H1 (cell line): ENCODE measurements around the gene UQCRC2. TPM values are rescaled to one million over a fixed set of nuclear protein-coding genes. Genes with fewer than 3 reads are reported as not detected.
"Not testable (repeated sequence)": the region's sequence is repeated elsewhere in the genome, so short reads cannot be mapped to it uniquely, and the experiment has no call there.

Experiments
- CTCF ChIA-PET: fragments of 300-600 bp; sonication (Branson Sonifier 250); formaldehyde crosslinking; loops from one replicate; lab custom pipeline; 2021; ENCODE audit not compliant: partially characterized antibody; lab: Charles Lee
- POLR2A ChIA-PET: fragments of 300-600 bp; sonication (Branson Sonifier 250); formaldehyde crosslinking; loops from one replicate; lab custom pipeline; 2021; ENCODE audit warnings: inconsistent platforms; ENCODE audit not compliant: partially characterized antibody; lab: Charles Lee
- DNase-seq, 2 experiments: peaks; one replicate each; pipeline versions ENCODE4 v3.0.0 to v3.0.0-alpha.2; 2010 to 2022; ENCODE audit warnings: low spot score in 2 of 2, low read depth in 1 of 2, mixed read lengths in 1 of 2
- FAIRE-seq: peaks from 2 replicates; lab custom pipeline; 2011; peaks lifted over from hg19 to GRCh38; lab: Jason Lieb, UNC
- H2AFZ ChIP-seq: 2 replicates; pipeline ENCODE4 v1.8.1; 2012; ENCODE audit warnings: low read length, inconsistent platforms
- H2AK5ac ChIP-seq: 2 replicates; pipeline ENCODE4 v1.6.1; 2013; ENCODE audit warnings: low read depth, low read length
- H2BK120ac ChIP-seq: replicated peaks from 2 replicates; pipeline ENCODE3; 2013; ENCODE audit warnings: low read depth, low read length, inconsistent platforms
- H2BK12ac ChIP-seq: 2 replicates; pipeline ENCODE4 v1.6.1; 2013; ENCODE audit warnings: low read depth, low read length
- H2BK15ac ChIP-seq: 2 replicates; pipeline ENCODE4 v1.6.1; 2013; ENCODE audit warnings: low read length
- H2BK20ac ChIP-seq: 2 replicates; pipeline ENCODE4 v1.6.1; 2013; ENCODE audit warnings: low read length
- H2BK5ac ChIP-seq: 2 replicates; pipeline ENCODE4 v1.6.1; 2013; ENCODE audit warnings: low read depth, low read length
- H3K14ac ChIP-seq: 2 replicates; pipeline ENCODE4 v1.6.1; 2013; ENCODE audit warnings: inconsistent platforms; ENCODE audit not compliant: insufficient read length
- H3K18ac ChIP-seq: 2 replicates; pipeline ENCODE4 v1.6.1; 2013; ENCODE audit warnings: low read length; ENCODE audit errors: extremely low read depth
- H3K23ac ChIP-seq: 2 replicates; pipeline ENCODE4 v1.6.1; 2013; ENCODE audit warnings: inconsistent platforms; ENCODE audit not compliant: insufficient read length
- H3K23me2 ChIP-seq: 2 replicates; pipeline ENCODE4 v1.6.1; 2013; ENCODE audit warnings: low read depth, low read length
- H3K27ac ChIP-seq: 2 replicates; pipeline ENCODE4 v1.6.1; 2011; ENCODE audit warnings: low read depth, low read length, inconsistent platforms
- H3K27me3 ChIP-seq, 4 experiments: replicated peaks in 1 of 4; 1 replicate in 1 of 4; 2 replicates in 3 of 4; pipeline versions ENCODE4 v1.6.1 to v1.8.1; 2011 to 2013; ENCODE audit warnings: low read length in 3 of 4, mild to moderate bottlenecking in 3 of 4, inconsistent platforms in 2 of 4, mixed read lengths in 2 of 4, moderate library complexity in 1 of 4; ENCODE audit not compliant: control insufficient read depth in 3 of 4, insufficient read depth in 3 of 4; ENCODE audit errors: extremely low read depth in 1 of 4
- H3K36me3 ChIP-seq, 4 experiments: 2 replicates each; pipeline versions ENCODE4 v1.6.1 to v1.8.1; 2011 to 2013; ENCODE audit warnings: mild to moderate bottlenecking in 4 of 4, low read length in 3 of 4, moderate library complexity in 2 of 4, control low read depth in 1 of 4, inconsistent platforms in 1 of 4; ENCODE audit not compliant: insufficient read depth in 4 of 4, control insufficient read depth in 2 of 4
- H3K4ac ChIP-seq: replicated peaks from 2 replicates; pipeline ENCODE3; 2013; ENCODE audit warnings: low read length, low read depth, mixed read lengths, inconsistent platforms; ENCODE audit not compliant: insufficient read length
- H3K4me1 ChIP-seq, 4 experiments: replicated peaks in 1 of 4; 1 replicate in 1 of 4; 2 replicates in 3 of 4; pipeline versions ENCODE4 v1.6.1 to v1.8.1; 2011 to 2013; ENCODE audit warnings: low read length in 3 of 4, inconsistent platforms in 2 of 4, mixed read lengths in 1 of 4; ENCODE audit not compliant: insufficient read depth in 4 of 4, control insufficient read depth in 3 of 4
- H3K4me2 ChIP-seq, 2 experiments: 2 replicates each; pipeline versions ENCODE4 v1.6.1 to v1.8.1; 2011 to 2013; ENCODE audit warnings: low read depth in 2 of 2, low read length in 2 of 2, control low read depth in 1 of 2, inconsistent platforms in 1 of 2, mild to moderate bottlenecking in 1 of 2; ENCODE audit not compliant: insufficient read depth in 1 of 2
- H3K4me3 ChIP-seq, 4 experiments: fragments of 200-600, 300-600 bp in 1 of 4; sonication (generic), shearing (Covaris generic), sonication (Bioruptor Twin) in 1 of 4; 2 replicates each; pipeline versions ENCODE4 v1.5.1 to v1.8.1; 2011 to 2016; ENCODE audit warnings: low read length in 4 of 4, low read depth in 3 of 4, control low read depth in 2 of 4, inconsistent platforms in 2 of 4, mild to moderate bottlenecking in 2 of 4, mixed read lengths in 1 of 4, moderate library complexity in 1 of 4; ENCODE audit not compliant: insufficient read depth in 2 of 4; ENCODE audit errors: extremely low read depth in 1 of 4
- H3K56ac ChIP-seq: replicated peaks from 2 replicates; pipeline ENCODE3; 2013; ENCODE audit warnings: low read depth, mild to moderate bottlenecking, mixed read lengths, low read length, inconsistent platforms; ENCODE audit not compliant: insufficient read length
- H3K79me1 ChIP-seq: 2 replicates; pipeline ENCODE4 v1.6.1; 2013; ENCODE audit warnings: low read depth, low read length, control low read depth
- H3K79me2 ChIP-seq, 2 experiments: 2 replicates each; pipeline versions ENCODE4 v1.6.1 to v1.8.1; 2012 to 2013; ENCODE audit warnings: low read length in 2 of 2, mild to moderate bottlenecking in 2 of 2, inconsistent platforms in 1 of 2; ENCODE audit not compliant: insufficient read depth in 2 of 2, control insufficient read depth in 1 of 2
- H3K9ac ChIP-seq, 4 experiments: replicated peaks in 1 of 4; 1 replicate in 1 of 4; 2 replicates in 3 of 4; pipeline versions ENCODE4 v1.6.1 to v1.8.1; 2011 to 2013; ENCODE audit warnings: low read depth in 3 of 4, low read length in 3 of 4, control low read depth in 2 of 4, mild to moderate bottlenecking in 2 of 4, moderate library complexity in 2 of 4, inconsistent platforms in 1 of 4; ENCODE audit errors: extremely low read depth in 1 of 4
- H3K9me3 ChIP-seq, 2 experiments: 2 replicates each; pipeline versions ENCODE4 v1.6.1 to v1.8.1; 2012 to 2013; ENCODE audit warnings: mild to moderate bottlenecking in 2 of 2, moderate library complexity in 2 of 2, control low read depth in 1 of 2, inconsistent platforms in 1 of 2, low read depth in 1 of 2, low read length in 1 of 2, mixed read lengths in 1 of 2; ENCODE audit not compliant: insufficient read depth in 2 of 2
- H4K20me1 ChIP-seq, 2 experiments: replicated peaks in 1 of 2; 2 replicates each; pipeline versions ENCODE3 to v1.8.1; 2011 to 2013; ENCODE audit warnings: inconsistent platforms in 2 of 2, low read length in 2 of 2, mild to moderate bottlenecking in 1 of 2; ENCODE audit not compliant: insufficient read depth in 2 of 2, control insufficient read depth in 1 of 2
- H4K5ac ChIP-seq: 2 replicates; pipeline ENCODE4 v1.6.1; 2013; ENCODE audit warnings: low read length, low read depth, mixed read lengths, inconsistent platforms; ENCODE audit not compliant: insufficient read length
- H4K8ac ChIP-seq: 2 replicates; pipeline ENCODE4 v1.8.0; 2013; ENCODE audit warnings: mild to moderate bottlenecking, moderate library complexity, low read length, inconsistent platforms; ENCODE audit not compliant: insufficient read depth; ENCODE audit errors: extremely low read depth
- H4K91ac ChIP-seq: replicated peaks from 2 replicates; pipeline ENCODE3; 2013; ENCODE audit warnings: low read length, mixed read lengths, inconsistent platforms; ENCODE audit not compliant: insufficient read length
- WGBS, 2 experiments: shearing (Covaris generic) in 1 of 2; methylation state at CpG; one replicate each; pipeline versions ENCODE4 v1.1.6 to v1.1.7; 2013 to 2015; ENCODE audit warnings: low lambda C conversion rate in 2 of 2, mixed read lengths in 2 of 2, inconsistent platforms in 1 of 2, low coverage in 1 of 2, missing lambda C conversion rate in 1 of 2; ENCODE audit not compliant: insufficient replicate concordance in 2 of 2, insufficient coverage in 1 of 2, insufficient read length in 1 of 2; ENCODE audit errors: extremely low coverage in 1 of 2, missing lambda C conversion rate in 1 of 2; 5-methylcytosine and 5-hydroxymethylcytosine counted together
- polyA plus RNA-seq, 7 experiments: library from polyadenylated mRNA; depleted of rRNA in 3 of 7; stranded (reverse) in 5 of 7; unstranded in 2 of 7; fragments of >200 nt in 5 of 7; fragments of 200-250 nt in 2 of 7; gene quantifications; 1 replicate in 5 of 7; 2 replicates in 1 of 7; 4 replicates in 1 of 7; pipeline versions ENCODE4 v1.2.1 to v1.2.3, GENCODE V29; 2011 to 2013; ENCODE audit warnings: missing spikeins in 2 of 7, mixed read lengths in 2 of 7
- total RNA-seq: library from RNA; stranded (reverse); fragmentation: NEBNext Ultra II Directional; extraction: Animal tissue kit (Norgen Biotek cat#: 25700); gene quantifications from 2 replicates; pipeline ENCODE4 v1.2.1, GENCODE V29; 2021
- TF ChIP-seq, protein P1 (sequence below), 3 experiments: IDR thresholded peaks; 1 replicate in 2 of 3; 2 replicates in 1 of 3; pipeline versions ENCODE4 v1.5.1 to v1.6.1; 2011; ENCODE audit warnings: low read length in 3 of 3, mild to moderate bottlenecking in 3 of 3, inconsistent platforms in 2 of 3, low read depth in 1 of 3, moderate library complexity in 1 of 3; ENCODE audit not compliant: insufficient read depth in 1 of 3; ENCODE audit errors: control extremely low read depth in 1 of 3

UQCRC2 gene
- total and polyA plus RNA-seq, 2 of the 8 experiments (the other 6 are each of a cell fraction or from before 2014, with no cell fraction given) = 94.4 to 182 TPM

DNA sequence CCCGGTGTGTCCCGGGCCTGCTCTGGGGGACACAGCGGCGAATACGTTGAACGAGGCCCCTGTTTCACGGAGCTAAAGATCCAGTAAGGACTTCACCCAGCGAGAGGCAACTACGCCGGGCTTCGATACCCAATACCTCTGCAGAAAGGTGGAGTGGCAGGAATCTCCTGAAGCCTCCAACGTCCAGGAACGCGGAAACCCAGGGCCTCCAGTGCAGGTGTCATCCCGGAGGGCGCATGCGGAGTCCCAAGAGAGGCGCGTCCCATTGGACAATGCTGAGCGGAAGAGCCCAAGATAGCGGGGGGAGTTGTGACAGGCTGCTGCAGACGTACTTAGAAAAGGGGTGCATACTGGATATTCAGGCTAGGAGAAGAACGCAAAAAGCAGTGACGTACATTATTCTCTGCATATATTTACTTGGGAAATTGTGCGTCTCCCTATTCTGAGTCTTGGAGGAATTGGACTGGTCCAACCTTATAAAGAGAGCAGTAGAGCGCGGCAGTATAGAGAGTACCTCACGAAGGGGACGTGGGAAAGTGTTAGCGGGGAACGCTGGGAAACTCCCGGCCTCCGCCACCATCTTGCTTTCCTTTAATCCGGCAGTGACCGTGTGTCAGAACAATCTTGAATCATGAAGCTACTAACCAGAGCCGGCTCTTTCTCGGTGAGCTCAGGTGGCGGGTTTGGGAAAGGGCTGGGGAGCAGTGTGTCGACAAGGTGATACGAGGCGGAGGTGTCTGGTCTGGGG lies at the start of gene UQCRC2 (continued):
- TF ChIP-seq, protein P1, sequence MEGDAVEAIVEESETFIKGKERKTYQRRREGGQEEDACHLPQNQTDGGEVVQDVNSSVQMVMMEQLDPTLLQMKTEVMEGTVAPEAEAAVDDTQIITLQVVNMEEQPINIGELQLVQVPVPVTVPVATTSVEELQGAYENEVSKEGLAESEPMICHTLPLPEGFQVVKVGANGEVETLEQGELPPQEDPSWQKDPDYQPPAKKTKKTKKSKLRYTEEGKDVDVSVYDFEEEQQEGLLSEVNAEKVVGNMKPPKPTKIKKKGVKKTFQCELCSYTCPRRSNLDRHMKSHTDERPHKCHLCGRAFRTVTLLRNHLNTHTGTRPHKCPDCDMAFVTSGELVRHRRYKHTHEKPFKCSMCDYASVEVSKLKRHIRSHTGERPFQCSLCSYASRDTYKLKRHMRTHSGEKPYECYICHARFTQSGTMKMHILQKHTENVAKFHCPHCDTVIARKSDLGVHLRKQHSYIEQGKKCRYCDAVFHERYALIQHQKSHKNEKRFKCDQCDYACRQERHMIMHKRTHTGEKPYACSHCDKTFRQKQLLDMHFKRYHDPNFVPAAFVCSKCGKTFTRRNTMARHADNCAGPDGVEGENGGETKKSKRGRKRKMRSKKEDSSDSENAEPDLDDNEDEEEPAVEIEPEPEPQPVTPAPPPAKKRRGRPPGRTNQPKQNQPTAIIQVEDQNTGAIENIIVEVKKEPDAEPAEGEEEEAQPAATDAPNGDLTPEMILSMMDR (IDR thresholded peaks at IDR 0.05; ENCODE audit: control extremely low read depth in 1 of 3, insufficient read depth in 1 of 3, low read depth in 1 of 3, low read length in 3 of 3) = no peak

DNA sequence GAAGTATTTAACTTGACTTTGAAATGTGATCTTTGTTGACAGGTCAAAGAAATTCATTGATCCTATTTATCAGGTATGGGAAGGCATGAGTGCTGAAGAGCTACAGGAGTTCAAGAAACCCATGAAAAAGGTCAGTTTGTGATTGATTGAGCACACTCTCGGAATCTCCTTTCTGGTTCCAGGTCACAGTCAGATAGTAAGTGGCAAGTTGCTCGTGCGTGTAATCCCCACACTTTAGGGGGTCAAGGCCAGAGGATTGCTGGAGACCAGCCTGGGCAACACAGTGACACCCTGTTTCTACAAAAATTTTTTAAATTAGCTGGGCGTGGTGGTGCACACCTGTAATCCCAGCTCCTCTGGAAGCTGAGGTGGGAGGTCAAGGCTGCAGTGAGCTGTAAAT lies 20.5 kb upstream of the UQCRC2 start:
- H3K79me1 ChIP-seq, CTCF ChIA-PET, H2BK5ac ChIP-seq, H2BK15ac ChIP-seq, H2AFZ ChIP-seq, H3K9me3 ChIP-seq, H3K14ac ChIP-seq, H3K23ac ChIP-seq, H2BK20ac ChIP-seq, POLR2A ChIA-PET, H3K27ac ChIP-seq, H4K5ac ChIP-seq, H3K4me2 ChIP-seq, H3K9ac ChIP-seq, H2BK12ac ChIP-seq, H3K27me3 ChIP-seq, H3K36me3 ChIP-seq, H2AK5ac ChIP-seq, H3K18ac ChIP-seq, H3K23me2 ChIP-seq, H3K4me3 ChIP-seq, H4K20me1 ChIP-seq, FAIRE-seq, DNase-seq, H3K4me1 ChIP-seq, H3K79me2 ChIP-seq, H4K91ac ChIP-seq, H4K8ac ChIP-seq, H3K56ac ChIP-seq, H2BK120ac ChIP-seq, H3K4ac ChIP-seq: not testable (repeated sequence)
- WGBS, 2 experiments = 95% methylated on average over 3 of the region's 4 CpGs; no CpG with 5 or more reads in 1 of the 2 experiments
